ENCODE results near the gene ZCCHC14. TPM values are rescaled to one million over a fixed set of nuclear protein-coding genes. Genes with fewer than 3 reads are reported as not detected.

The ZCCHC14 gene
- total RNA-seq, 2 donors from 2014 or later = 24.5 to 24.6 TPM

DNA sequence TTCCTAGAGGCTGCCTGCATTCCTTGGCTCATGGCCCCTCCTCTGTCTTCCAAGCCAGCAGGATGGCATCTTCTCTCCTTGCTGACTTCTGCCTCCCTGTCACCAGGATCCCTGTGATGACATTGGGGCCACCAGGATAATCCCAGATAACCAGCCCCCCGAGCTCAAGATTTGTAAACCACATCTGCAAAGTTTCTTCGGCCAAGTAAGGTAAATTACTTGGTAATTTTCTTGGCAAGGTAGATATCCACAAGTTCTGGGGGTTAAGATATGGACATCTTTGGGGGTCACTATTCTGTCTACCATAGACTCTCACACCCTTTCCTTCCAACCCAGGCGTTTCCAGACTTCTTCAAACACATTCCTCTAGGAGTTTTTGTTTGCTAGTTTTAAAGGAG lies 42.6 kb upstream of the ZCCHC14 start:
- Histone ChIP-seq H3K4me1 (no peaks in the 10 kb centered on the region), H3K4me3 (no peak overlapping the region), H3K27ac (no peak overlapping the region), H3K27me3 (no peaks in the 10 kb centered on the region), H3K9ac (ENCODE audit: low read depth in 2 of 2, low read length in 2 of 2) (no peak overlapping the region), H3K36me3 (no peaks in the 10 kb centered on the region), H3K9me3 (no peaks in the 10 kb centered on the region)
- intact Hi-C loops (cut with DNase I) = no loop called here
- TF ChIP-seq, protein P1, sequence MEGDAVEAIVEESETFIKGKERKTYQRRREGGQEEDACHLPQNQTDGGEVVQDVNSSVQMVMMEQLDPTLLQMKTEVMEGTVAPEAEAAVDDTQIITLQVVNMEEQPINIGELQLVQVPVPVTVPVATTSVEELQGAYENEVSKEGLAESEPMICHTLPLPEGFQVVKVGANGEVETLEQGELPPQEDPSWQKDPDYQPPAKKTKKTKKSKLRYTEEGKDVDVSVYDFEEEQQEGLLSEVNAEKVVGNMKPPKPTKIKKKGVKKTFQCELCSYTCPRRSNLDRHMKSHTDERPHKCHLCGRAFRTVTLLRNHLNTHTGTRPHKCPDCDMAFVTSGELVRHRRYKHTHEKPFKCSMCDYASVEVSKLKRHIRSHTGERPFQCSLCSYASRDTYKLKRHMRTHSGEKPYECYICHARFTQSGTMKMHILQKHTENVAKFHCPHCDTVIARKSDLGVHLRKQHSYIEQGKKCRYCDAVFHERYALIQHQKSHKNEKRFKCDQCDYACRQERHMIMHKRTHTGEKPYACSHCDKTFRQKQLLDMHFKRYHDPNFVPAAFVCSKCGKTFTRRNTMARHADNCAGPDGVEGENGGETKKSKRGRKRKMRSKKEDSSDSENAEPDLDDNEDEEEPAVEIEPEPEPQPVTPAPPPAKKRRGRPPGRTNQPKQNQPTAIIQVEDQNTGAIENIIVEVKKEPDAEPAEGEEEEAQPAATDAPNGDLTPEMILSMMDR (IDR thresholded peaks at IDR 0.05) = no peak
- DNase-seq = no peak

DNA sequence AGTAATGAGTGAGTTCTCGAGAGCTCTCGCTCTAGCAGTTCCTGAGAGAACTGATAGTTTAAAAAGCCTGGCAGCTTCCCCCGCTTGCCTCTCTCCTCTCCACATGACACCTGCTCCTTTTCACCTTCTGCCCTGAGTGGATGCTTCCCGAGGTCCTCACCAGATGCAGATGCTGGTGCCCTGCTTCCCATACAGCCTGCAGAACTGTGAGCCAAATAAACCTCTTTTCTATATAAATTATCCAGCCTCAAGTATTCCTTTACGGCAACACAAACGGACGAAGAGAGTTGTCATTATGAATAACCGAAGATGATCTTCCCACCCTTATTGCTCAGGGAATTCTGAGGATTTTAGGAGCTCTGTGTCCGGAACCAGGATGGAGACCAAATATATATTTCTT lies 41.9 kb upstream of the ZCCHC14 start:
- H3K9ac ChIP-seq (ENCODE audit: low read depth in 2 of 2, low read length in 2 of 2) = no peak overlapping the region
- TF ChIP-seq, protein P1 (IDR thresholded peaks at IDR 0.05) = no peak
- H3K4me1 ChIP-seq = no peaks in the 10 kb centered on the region
- H3K27ac ChIP-seq = no peak overlapping the region
- H3K9me3 ChIP-seq = no peaks in the 10 kb centered on the region
- DNase-seq = no peak
- intact Hi-C loops (cut with DNase I) = no loop called here
- no peak overlapping the region for H3K4me3 ChIP-seq
- H3K36me3 ChIP-seq = no peaks in the 10 kb centered on the region
- no peaks in the 10 kb centered on the region for H3K27me3 ChIP-seq

DNA sequence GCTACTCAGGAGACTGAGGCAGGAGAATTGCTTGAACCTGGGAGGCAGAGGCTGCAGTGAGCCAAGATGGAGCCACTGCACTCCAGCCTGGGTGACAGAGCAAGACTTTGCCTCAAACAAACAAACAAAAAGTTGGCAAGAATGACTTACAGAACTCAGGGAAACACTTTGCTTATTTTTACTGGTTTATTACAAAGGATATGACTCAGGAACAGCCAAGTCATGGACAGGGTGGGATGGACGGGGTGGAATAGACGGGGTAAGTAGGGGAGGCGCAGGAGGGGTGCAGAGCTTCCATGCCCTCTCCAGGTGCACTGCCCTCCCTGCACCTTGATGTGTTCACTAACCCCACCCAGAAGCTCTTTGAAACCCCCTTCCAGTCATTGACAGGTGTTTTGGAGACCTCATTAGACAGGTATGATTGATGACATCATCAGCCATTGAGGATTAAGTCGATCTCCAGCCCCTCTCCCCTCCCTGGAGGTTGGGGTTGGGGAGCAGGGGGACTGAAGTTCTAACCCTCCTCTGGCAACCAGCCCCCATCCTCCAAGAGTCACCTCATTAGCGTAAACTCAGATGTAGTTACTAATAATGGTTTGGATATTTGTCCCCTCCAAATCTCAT lies 41.3 kb upstream of the ZCCHC14 start:
- no peaks in the 10 kb centered on the region for H3K36me3 ChIP-seq
- no peaks in the 10 kb centered on the region for H3K27me3 ChIP-seq
- intact Hi-C loops (cut with DNase I) = no loop called here
- no peak overlapping the region for H3K27ac ChIP-seq
- TF ChIP-seq, protein P1 (IDR thresholded peaks at IDR 0.05) = no peak
- no peak for DNase-seq
- no peaks in the 10 kb centered on the region for H3K4me1 ChIP-seq
- H3K4me3 ChIP-seq = no peak overlapping the region
- no peaks in the 10 kb centered on the region for H3K9me3 ChIP-seq
- H3K9ac ChIP-seq (ENCODE audit: low read depth in 2 of 2, low read length in 2 of 2) = no peak overlapping the region

DNA sequence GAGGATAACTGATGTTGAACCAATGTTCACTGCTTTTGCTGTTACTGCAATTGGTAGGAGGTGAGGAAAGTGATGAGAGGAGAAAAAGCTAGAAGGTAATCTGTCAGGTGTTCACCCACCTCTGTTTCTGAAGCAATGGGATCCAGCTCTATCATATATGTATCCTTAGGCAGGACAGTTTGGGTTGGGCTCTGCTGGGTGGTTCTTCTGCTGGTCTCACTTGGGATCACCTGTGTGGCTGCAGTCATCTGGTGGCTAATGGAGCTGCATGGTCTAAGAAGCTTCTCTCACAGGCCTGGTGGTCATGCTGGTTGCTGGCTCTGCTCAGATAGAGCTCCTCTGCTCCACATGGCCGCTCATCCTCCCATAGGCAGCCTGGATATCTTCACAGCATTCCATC lies 40.2 kb upstream of the ZCCHC14 start:
- no peaks in the 10 kb centered on the region for H3K36me3 ChIP-seq
- no peaks in the 10 kb centered on the region for H3K27me3 ChIP-seq
- no peak overlapping the region for H3K27ac ChIP-seq
- DNase-seq = no peak
- no peaks in the 10 kb centered on the region for H3K9me3 ChIP-seq
- H3K4me3 ChIP-seq = no peak overlapping the region
- intact Hi-C loops (cut with DNase I) = no loop called here
- no peaks in the 10 kb centered on the region for H3K4me1 ChIP-seq
- H3K9ac ChIP-seq (ENCODE audit: low read depth in 2 of 2, low read length in 2 of 2) = no peak overlapping the region
- TF ChIP-seq, protein P1 (IDR thresholded peaks at IDR 0.05) = no peak

DNA sequence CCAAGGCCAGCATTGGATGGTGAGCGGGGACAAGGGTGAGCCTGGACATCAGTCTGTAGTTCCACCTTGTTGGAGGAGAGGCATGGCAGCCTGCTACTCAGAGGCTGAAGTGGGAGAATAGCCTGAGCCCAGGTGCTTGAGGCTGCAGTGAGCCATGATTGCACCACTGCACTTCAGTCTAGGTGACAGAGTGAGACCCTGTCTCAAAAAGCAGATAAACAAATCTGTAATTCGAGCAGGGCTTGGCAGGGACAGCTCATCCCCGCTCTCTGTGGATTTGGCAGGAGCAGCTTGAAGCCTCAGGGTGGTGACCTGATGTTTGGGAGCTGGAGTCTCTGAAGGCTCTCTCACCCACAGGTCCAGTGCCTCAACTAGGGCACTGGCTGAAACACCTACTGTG lies 38.6 kb upstream of the ZCCHC14 start:
- TF ChIP-seq, protein P1 (IDR thresholded peaks at IDR 0.05) = no peak
- Histone ChIP-seq H3K27ac (no peak overlapping the region), H3K9me3 (no peaks in the 10 kb centered on the region), H3K27me3 (no peaks in the 10 kb centered on the region), H3K9ac (ENCODE audit: low read depth in 2 of 2, low read length in 2 of 2) (no peak overlapping the region), H3K4me3 (no peak overlapping the region), H3K36me3 (no peaks in the 10 kb centered on the region), H3K4me1 (no peaks in the 10 kb centered on the region)
- intact Hi-C loops (cut with DNase I) = no loop called here
- no peak for DNase-seq

Data from colonic mucosa (tissue), 4 donors.